Measurements from ENCODE around the gene MMEL1.

DNA sequence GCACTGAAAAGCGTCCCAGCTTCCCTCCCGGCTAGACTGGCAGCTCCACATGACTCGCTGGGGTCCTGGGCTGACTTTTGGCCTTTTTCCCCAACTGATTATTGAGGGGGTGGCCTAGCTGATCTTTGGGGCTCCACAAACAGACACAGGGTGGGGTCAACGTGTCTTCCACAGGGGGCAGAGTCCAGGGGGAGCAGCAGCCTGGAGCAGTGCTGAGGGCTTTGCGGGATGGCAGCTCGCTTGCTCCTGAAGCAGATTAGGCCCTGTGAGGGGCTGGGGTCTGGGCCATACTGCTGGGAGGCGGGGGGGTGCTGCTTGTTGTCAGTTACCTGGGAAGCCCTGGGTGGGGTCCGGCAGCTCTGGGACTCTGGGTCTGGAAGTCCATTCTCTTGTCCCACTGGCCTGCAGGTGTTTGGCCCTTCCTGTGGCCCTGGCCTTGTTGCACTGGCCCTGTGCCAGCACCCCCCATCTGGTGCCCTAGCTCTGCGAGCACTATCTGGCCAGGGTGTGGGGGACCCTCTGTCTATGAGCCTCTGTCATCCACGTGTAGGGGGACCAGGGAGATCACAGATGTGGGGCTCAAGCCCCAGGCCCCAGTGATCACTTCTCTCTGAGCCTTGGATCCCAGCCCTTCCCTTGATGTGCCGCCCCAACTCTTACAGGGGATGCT, 90.4 kb downstream of the MMEL1 start:
- TF ChIP-seq, protein P1, sequence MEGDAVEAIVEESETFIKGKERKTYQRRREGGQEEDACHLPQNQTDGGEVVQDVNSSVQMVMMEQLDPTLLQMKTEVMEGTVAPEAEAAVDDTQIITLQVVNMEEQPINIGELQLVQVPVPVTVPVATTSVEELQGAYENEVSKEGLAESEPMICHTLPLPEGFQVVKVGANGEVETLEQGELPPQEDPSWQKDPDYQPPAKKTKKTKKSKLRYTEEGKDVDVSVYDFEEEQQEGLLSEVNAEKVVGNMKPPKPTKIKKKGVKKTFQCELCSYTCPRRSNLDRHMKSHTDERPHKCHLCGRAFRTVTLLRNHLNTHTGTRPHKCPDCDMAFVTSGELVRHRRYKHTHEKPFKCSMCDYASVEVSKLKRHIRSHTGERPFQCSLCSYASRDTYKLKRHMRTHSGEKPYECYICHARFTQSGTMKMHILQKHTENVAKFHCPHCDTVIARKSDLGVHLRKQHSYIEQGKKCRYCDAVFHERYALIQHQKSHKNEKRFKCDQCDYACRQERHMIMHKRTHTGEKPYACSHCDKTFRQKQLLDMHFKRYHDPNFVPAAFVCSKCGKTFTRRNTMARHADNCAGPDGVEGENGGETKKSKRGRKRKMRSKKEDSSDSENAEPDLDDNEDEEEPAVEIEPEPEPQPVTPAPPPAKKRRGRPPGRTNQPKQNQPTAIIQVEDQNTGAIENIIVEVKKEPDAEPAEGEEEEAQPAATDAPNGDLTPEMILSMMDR (IDR thresholded peaks at IDR 0.05) = no peak
- no peak for TF ChIP-seq POLR2A (IDR thresholded peaks at IDR 0.05)

Data from right lobe of liver (tissue), 4 donors.